BJ (cell line): ENCODE measurements around the gene CUZD1. TPM values are rescaled to one million over a fixed set of nuclear protein-coding genes. Genes with fewer than 3 reads are reported as not detected.

ENCODE experiments used
- CTCF ChIA-PET: fragments of 350-600 bp; formaldehyde crosslinking; extraction: SDS; loops from one replicate; lab custom pipeline; 2021; ENCODE audit warnings: antibody characterized with exemption, inconsistent platforms; lab: Yijun Ruan, JAX
- POLR2A ChIA-PET: fragments of 300-600 bp; sonication (Branson Sonifier 250); formaldehyde crosslinking; extraction: SDS; loops from one replicate; lab custom pipeline; 2021; ENCODE audit warnings: antibody characterized with exemption; lab: Charles Lee
- DNase-seq: peaks from one replicate; pipeline ENCODE4 v3.0.0-alpha.2; 2011; ENCODE audit warnings: low read depth
- H3K27me3 ChIP-seq: 2 replicates; pipeline ENCODE4 v1.6.0; 2011; ENCODE audit warnings: low read length; ENCODE audit not compliant: control insufficient read depth, insufficient read depth
- H3K36me3 ChIP-seq: 2 replicates; pipeline ENCODE4 v1.5.1; 2011; ENCODE audit warnings: low read length; ENCODE audit not compliant: control insufficient read depth, insufficient read depth
- H3K4me3 ChIP-seq: 2 replicates; pipeline ENCODE4 v1.5.1; 2011; ENCODE audit warnings: low read depth, mild to moderate bottlenecking, control low read depth, low read length
- polyA plus RNA-seq: library from polyadenylated mRNA; depleted of rRNA; stranded (reverse); fragments of >200 nt; gene quantifications from 2 replicates; pipeline ENCODE4 v1.2.3, GENCODE V29; 2011
- TF ChIP-seq, protein P1 (sequence below): IDR thresholded peaks from 2 replicates; pipeline ENCODE4 v1.5.1; 2011; ENCODE audit warnings: low read depth, mild to moderate bottlenecking, control low read depth, inconsistent platforms, low read length, moderate library complexity; ENCODE audit not compliant: insufficient read depth

CUZD1 gene
- polyA plus RNA-seq, 1 experiment, result 0.64 TPM

GRCh38 chr10:122855745-122856144 is 10.1 kb upstream of the CUZD1 start:
- TF ChIP-seq, protein P1, sequence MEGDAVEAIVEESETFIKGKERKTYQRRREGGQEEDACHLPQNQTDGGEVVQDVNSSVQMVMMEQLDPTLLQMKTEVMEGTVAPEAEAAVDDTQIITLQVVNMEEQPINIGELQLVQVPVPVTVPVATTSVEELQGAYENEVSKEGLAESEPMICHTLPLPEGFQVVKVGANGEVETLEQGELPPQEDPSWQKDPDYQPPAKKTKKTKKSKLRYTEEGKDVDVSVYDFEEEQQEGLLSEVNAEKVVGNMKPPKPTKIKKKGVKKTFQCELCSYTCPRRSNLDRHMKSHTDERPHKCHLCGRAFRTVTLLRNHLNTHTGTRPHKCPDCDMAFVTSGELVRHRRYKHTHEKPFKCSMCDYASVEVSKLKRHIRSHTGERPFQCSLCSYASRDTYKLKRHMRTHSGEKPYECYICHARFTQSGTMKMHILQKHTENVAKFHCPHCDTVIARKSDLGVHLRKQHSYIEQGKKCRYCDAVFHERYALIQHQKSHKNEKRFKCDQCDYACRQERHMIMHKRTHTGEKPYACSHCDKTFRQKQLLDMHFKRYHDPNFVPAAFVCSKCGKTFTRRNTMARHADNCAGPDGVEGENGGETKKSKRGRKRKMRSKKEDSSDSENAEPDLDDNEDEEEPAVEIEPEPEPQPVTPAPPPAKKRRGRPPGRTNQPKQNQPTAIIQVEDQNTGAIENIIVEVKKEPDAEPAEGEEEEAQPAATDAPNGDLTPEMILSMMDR, result no peak
- no peak for DNase-seq
- Histone ChIP-seq H3K36me3 (no peaks in the 10 kb centered on the region), H3K4me3 (no peak overlapping the region), H3K27me3 (no peaks in the 10 kb centered on the region)
- POLR2A ChIA-PET, result no interaction called here
- CTCF ChIA-PET, result interaction anchor here (1.0 kb wide), 1 partner anchor 10 kb away, joined by 3 read pairs; no protein-coding TSS in a partner anchor

DNA sequence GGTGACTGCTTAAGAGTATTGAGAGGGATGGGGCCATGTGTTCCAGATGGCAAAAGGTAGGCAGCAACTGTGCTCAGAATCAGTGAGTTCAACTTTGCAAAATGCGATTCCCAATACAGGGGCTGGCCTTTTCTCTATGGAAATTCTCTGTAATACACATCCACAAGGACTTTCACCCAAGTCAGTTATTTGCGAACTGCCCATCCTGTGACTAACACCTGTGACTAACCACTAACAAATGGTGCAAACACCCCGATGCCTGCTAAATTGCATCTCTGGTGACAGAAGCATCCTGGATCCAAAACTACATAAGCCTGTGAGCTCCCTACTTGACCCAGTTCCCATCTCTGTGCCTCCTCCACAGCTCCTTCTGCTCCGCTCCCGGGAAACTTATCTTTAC is 9.0 kb upstream of the CUZD1 start:
- peak; percentile 55 for DNase-seq
- ChIA-PET CTCF (interaction anchor here (1.0 to 1.1 kb wide), 2 partner anchors 9 to 11 kb away, joined by 3 to 4 read pairs; partner anchors contain the start of gene CUZD1), POLR2A (no interaction called here)
- Histone ChIP-seq H3K27me3 (no peaks in the 10 kb centered on the region), H3K36me3 (no peaks in the 10 kb centered on the region), H3K4me3 (no peak overlapping the region)
- TF ChIP-seq, protein P1, result no peak

DNA sequence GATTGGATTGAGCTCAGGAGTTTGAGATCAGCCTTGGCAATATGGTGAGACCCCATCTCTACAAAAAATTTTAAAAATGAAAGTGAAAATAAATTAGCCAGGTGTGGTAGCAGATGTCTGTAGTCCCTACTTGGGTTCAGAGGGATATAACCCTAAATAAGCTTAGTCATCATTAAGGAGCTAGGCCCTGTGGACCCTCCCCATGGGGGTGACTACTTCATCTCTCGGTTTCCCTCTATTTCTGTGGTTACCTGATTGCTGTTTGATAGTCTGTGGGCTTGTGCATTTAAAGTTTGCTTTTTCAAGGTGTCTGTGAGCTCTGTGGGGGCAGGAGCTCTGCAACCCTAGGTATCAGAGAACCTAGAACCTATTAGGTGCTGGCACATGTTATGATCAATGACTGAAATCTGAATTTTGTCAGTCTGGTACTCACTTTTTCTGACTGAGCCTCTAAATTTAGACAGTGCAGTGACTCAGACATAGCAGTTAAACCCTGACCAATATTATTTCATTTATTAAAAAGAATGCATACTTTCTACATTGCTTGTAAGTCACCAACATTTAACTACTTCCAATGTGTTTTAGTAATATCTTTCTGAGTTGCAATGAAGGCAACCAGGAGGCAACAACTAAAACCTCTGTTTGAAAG is 8.1 kb upstream of the CUZD1 start:
- H3K27me3 ChIP-seq, result no peaks in the 10 kb centered on the region
- no peak for DNase-seq
- TF ChIP-seq, protein P1, result no peak
- no peaks in the 10 kb centered on the region for H3K36me3 ChIP-seq
- H3K4me3 ChIP-seq, result no peak overlapping the region
- CTCF ChIA-PET, result interaction anchor here (1.1 to 2.5 kb wide), 2 partner anchors 8 to 10 kb away, joined by 4 to 8 read pairs; partner anchors contain the start of gene CUZD1
- POLR2A ChIA-PET, result no interaction called here

DNA sequence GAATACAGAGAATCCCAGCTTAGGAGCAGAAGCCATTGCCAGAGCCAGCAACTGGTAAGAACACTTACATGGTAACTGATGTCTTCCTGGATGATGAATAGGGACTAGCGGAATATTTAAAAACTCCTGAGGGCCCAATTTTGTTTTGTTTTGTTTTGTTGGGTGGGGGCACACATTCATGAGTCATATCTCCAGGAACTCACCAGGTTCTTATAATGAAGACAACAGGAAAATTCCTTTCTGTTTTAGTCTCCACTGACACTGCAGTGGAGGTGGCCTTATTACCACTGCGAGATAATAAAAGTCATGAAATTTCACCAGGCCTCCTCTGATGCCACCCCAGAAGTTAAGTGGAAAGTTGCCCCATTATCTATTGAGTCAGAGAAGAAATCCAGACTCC is 6.6 kb upstream of the CUZD1 start:
- DNase-seq, result no peak
- POLR2A ChIA-PET, result interaction anchor here (0.7 kb wide), 1 partner anchor 47 kb away, joined by 4 read pairs; no protein-coding TSS in a partner anchor
- TF ChIP-seq, protein P1, result no peak
- CTCF ChIA-PET, result interaction anchor here (2.5 kb wide), 1 partner anchor 11 kb away, joined by 8 read pairs; no protein-coding TSS in a partner anchor
- Histone ChIP-seq H3K4me3 (no peak overlapping the region), H3K36me3 (no peaks in the 10 kb centered on the region; the same call in 1 of the 2 replicates), H3K27me3 (no peaks in the 10 kb centered on the region)

DNA sequence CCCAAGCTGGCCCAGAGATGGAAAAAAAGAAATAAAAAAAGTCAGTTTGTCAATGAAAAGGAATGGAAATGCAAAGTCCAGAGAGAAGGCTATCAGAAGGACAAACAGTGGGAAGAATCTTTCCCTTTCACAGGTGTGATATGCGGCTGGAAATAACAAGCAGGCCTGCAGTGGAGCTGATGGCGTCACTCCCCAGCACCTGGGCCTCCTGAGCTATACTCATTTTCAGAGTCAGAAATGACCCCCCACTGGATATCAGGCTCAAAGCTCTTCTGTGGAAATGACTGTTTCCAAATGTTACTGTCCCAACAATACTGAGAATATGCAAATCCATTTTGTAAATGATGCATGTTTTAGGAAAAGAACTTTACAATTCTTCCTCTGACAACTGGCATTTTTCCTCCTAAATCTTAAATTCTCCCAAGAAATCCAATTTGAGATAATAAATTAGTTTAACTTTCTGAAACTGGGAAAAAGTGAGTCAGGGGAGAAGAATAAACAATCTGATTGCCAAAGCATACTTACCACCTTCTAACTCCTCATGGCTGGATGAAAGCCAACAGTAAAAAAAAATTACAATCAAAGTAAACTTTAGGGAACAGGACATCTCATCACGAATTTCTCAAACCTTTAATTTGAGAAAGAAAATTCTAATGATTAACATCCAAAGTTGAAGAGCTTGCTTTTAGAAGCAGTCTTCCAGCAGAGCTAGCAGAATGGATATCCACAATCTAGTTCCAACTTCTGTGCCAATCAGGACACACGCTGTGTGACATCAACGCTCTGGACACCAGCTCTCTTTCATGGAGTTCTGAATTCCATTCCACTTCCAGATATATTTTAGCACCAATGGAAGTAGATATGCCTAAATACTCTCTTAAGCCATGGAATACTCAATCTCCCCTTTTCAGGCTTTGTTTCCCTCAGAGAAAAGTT is 5.3 kb upstream of the CUZD1 start:
- CTCF ChIA-PET, result interaction anchor here (0.7 kb wide), 1 partner anchor 325 kb away, joined by 3 read pairs; no protein-coding TSS in a partner anchor
- H3K4me3 ChIP-seq, result no peak overlapping the region
- no peaks in the 10 kb centered on the region for H3K27me3 ChIP-seq
- TF ChIP-seq, protein P1, result no peak
- POLR2A ChIA-PET, result no interaction called here
- no peaks in the 10 kb centered on the region; the same call in 1 of the 2 replicates for H3K36me3 ChIP-seq
- no peak for DNase-seq
